GM19455 (cell line): ENCODE data around the gene ANTXR2.

Experiments
- ATAC-seq: cut with Tn5 transposase; IDR thresholded peaks from one replicate; pipeline ENCODE4 v1.9.1; 2021; ENCODE audit not compliant: unreplicated experiment

ANTXR2 gene

GRCh38 chr4:80092847-80093246 lies 19.8 kb upstream of the ANTXR2 start:
- no peak for ATAC-seq

- ATAC-seq: no peak
Measured at GRCh38 chr4:80092088-80092487, 19.1 kb upstream of the ANTXR2 start.

GRCh38 chr4:80091688-80092087 lies 18.7 kb upstream of the ANTXR2 start:
- ATAC-seq: no peak

- no peak for ATAC-seq
Measured at GRCh38 chr4:80091184-80091583, 18.2 kb upstream of the ANTXR2 start.

GRCh38 chr4:80090090-80090489 lies 17.1 kb upstream of the ANTXR2 start:
- ATAC-seq: no peak

DNA sequence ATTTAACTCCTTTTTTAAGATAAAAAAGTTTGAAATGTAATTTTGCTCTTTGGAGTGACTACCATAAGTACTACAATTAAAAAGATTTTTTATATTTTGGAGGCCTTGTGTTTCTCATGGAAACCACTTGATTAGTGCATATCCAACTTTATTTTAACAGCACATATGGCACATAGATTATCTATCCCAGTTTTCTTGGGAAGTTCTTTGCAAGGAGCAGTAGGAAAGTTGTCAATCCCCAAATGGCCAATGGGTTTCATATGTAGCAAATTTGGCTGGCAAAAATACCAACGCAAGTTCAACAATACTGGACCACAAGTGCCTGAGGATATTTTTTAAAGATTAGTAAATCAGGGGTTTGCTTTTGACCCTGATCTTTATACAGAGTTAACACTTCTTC lies 15.4 kb upstream of the ANTXR2 start:
- ATAC-seq: no peak

DNA sequence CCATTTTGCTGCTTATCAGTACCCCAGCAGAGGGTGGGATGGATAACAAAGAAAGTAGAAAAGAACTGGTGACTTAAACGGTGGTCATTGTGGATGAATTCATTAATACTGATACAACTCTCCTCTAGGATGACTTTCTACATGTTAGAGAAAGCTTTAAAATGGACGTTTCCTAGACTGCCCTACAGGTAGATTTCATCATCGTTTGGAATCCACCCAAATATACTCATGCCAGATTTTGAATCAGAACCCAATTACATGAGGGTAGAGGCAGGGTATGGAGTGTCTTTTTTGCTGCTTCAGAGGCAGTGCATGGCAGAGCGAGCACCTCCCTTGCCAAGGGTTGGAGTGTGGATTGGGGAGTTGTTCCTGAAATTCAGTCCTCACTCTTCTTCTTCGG lies 13.3 kb upstream of the ANTXR2 start:
- ATAC-seq: no peak

DNA sequence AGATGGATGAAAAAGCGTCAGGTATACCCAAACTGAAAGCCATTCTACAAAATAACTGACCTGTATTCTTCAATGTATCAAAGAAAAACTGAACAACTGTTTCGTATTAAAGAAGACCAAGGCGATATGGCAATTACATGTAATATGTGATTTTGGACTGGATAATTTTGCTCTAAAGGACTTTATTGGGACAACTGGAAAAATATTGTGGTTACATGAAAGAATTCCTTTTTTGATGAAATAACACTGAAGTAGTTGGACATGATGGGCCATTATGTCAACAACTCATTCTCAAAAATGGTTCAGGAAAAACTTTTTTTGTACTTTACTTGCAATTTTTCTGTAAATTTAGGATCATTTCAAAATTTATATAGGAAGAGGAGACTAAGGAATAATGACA lies 12.1 kb upstream of the ANTXR2 start:
- no peak for ATAC-seq

DNA sequence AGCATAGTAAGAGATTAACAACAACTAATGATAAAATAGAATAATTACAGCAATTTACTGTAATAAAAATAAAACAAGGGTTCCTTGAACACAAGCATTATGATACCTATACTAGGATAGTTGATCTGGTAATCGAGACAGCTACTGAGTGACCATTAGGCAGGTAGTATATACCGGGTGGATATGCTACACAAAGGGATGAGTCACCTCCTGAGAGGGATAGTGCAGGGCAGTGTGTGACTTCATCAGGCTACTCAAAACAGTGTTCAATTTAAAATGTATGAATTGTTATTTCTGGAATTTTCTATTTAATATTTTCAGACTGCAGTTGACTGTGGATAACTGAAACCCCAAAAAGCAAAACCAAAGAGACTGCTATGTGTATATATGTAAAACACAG lies 9.7 kb upstream of the ANTXR2 start:
- no peak for ATAC-seq

- no peak for ATAC-seq
Measured at GRCh38 chr4:80081566-80081965, 8.5 kb upstream of the ANTXR2 start.

DNA sequence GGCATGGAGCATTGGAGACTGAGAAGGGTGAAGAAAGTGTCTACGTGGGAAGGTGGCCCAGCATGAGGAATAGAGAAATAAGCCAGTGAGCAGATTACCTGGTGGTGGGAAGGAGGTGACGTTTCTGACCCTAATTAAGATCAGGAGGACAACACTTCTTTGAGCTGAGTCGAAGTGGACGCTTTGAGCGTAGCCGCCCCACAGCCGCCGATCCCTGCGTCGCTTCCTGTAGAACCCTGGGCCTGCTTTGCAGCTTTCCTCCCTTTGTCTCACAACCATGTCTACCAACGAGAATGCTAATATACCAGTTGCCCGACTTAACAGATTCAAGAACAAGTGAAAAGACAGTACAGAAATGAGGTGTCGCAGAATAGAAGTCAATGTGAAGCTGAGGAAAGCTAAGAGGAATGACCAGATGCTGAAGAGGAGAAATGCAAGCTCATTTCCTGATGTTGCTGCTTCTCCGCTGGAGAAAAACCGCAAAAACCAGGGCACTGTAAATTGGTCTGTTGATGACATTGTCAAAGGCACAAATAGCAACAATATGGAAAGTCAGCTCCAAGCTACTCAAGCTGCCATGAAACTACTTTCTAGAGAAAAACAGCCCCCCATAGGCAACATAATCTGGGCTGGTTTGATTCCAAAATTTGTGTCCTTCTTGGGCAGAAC lies 6.4 kb upstream of the ANTXR2 start:
- ATAC-seq: no peak

DNA sequence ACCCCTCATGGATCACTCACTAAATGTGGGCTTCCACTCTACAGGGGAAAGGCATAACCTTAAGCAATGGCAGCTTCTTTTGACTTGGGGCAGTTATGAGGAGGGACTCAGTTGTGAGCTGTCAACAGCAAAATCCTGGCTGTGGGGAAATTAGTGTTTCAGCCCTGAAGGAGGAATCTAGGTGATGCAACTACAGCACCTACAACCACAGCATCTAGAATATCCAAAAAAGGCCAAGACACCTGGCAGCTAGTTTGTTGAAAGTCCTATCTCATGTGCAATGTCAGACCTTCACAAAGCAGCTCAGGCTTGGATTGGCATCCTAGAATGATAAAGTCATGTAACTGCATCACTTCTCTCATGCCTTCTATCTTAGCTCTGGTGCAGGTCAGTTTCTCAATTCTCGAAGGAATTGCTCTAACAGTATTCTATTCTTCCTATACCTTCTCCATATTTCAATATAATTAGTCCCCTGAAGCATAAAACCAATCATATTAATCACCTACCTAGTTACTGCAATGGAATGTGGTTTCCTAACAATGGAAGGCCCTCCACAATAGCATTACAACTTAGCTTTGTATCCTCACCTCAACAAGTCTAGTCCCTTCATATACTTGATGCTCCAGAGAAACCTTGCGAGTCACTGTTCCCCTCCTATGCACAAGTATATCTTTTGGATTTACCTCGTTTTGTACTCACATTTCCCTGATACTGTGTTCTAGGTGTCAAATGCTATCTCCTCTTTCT lies 5.5 kb upstream of the ANTXR2 start:
- no peak for ATAC-seq

DNA sequence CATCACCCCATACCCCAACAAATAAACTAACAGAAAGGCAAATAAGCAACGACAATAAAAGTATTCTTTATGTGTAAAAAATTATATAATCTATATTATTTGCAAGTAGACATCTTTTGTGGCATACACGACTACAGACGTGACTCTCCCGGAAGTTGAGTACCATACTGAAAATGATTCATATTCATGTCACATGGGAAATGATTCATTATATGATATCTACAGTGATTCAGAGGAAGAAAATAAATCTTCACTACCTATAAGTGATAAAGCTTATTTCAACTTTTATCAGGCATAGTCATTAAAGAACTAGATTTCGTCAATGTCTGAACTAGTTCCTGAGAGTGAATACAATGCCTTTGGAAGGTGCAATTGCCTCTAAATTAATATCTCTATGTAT lies 4.6 kb upstream of the ANTXR2 start:
- ATAC-seq: no peak

GRCh38 chr4:80076681-80077080 lies 3.7 kb upstream of the ANTXR2 start:
- no peak for ATAC-seq

DNA sequence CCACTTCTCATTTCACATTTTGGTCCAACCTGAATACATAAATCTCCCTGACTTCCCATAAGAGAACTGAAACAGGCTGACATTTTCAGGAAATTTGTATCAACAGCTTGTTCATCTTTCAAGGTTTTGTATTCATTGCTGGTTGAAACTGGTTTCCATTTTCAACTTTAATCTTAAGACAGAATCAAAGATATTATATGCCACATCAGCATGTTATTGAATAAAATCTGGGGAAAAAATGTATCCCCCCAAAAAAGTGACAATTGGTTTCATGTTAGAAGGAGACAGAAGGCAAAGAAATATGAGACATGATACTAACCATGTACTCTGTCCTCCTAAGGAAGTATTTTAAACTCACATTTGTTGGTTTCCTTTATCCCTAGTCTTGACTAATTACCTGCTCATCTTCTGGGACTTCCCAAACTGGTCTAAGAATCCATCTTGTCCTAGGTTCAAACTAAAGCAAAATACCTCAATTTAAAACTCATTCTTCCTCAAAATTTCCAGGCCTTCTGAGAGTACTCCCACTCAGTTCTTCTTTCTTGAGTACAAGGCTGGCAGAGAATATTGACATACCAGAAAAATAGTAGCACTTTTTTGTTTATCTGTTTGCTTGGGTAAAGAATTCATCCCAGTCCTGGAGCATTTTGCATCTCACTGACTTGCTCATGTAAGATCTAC lies 3.1 kb upstream of the ANTXR2 start:
- ATAC-seq: no peak

DNA sequence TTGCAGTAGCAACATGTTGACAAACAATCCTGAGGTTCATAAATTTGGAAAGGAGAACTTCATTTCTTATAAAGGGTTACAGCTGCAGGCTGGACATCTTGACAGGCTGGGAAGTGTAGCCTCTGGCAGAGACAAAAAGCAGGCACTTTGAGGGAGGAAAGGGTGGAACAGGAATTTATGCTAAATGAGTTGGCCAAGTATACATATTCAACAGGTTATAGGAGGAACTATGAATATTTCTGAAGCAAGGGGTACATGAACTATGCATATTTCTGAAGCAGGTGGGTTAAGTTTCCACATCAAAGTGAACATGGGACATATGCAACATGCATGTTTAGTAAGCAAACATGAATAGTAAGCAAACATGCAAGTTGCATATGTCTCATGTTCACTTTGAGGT lies 1.6 kb upstream of the ANTXR2 start:
- no peak for ATAC-seq

GRCh38 chr4:80074069-80074468 lies 1.0 kb upstream of the ANTXR2 start:
- no peak for ATAC-seq

- ATAC-seq: peak; percentile 52
Measured at GRCh38 chr4:80073473-80074008, 512 bp upstream of the ANTXR2 start.

DNA sequence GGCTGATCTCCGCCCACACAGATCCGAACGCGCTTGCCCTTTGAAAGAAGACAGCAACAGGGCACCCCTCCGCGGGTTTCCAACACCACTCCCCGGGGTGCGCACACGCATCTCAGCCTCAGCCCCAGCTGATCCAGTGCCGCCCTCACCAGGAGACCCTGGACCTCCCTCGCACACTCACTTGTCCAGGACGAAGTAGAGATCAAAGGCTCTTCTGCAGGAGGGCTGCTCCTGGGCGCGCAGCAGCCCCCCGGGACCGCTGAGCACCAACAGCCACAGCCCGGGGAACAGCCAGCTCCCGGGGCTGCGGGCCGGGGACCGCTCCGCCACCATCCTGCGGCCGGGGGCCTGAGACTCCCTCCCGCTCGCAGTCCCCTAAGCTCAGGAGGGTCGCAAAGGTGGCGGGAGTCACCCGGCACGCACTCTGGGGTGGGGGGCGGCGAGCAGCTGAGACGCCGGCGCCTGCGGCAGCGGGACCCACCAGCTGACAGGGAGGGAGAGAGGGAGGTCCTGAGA lies 743 bp downstream of the ANTXR2 start:
- ATAC-seq: peak; percentile 30

DNA sequence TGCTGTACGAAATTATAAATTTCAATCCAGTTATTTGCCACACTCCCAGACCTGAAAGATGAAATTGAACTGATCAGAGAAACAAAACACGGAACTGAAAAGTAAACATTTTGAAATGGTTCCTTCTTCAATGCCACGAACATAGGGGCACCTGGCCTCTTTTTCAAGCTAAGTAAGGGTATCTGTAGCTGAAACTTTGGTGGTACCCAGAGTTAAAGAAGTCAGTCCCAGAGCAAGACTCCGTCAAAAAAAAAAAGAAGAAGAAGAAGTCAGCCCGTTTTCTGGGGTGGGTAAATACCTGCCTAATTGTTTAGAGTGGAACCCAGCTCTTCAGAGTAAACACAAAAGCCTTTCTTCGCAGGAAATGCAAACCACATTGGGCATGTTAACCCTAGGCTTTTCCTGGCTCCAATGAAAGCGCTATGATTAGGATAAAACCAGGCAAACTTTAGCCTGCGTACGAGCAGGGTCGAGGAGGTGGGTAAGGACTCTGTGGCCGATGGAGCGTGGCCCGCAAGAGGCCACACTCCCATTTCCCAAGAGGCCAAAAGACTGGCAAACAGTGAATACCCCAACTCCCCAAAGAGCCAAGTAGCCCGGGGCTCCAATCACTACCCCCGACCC lies 1.3 kb downstream of the ANTXR2 start:
- ATAC-seq: peak; percentile 11

- ATAC-seq: no peak
Measured at GRCh38 chr4:80070880-80071603, 2.0 kb downstream of the ANTXR2 start.
